Measurements from ENCODE around the gene TFDP2.

GRCh38 chr3:142051351-142051750 is 98.0 kb downstream of the TFDP2 start:
- TF ChIP-seq EZH2 (IDR thresholded peaks at IDR 0.05; ENCODE audit: insufficient read depth, poor library complexity, severe bottlenecking) (no peak), EZH2phosphoT487 (IDR thresholded peaks at IDR 0.05; ENCODE audit: insufficient read depth, low read depth) (no peak)

All from GM23248 (cell line).